ENCODE measurements around the gene WT1. TPM values are rescaled to one million over a fixed set of nuclear protein-coding genes. Genes with fewer than 3 reads are reported as not detected.

The WT1 gene
- total RNA-seq, 2 experiments from 2014 or later: not detected

- H3K27ac Mint-ChIP-seq: no peak overlapping the region
- H3K4me3 Mint-ChIP-seq: no peak overlapping the region
- CTCF ChIA-PET: no interaction called here
- no peak for TF ChIP-seq CTCF (IDR thresholded peaks at IDR 0.05)
- DNase-seq: no peak
- H3K4me1 Mint-ChIP-seq (ENCODE audit: low read depth): peaks cover 3% of the 10 kb centered on the region
- POLR2A ChIA-PET: no interaction called here
- intact Hi-C loops (cut with micrococcal nuclease): loop anchor here (10.0 kb wide), 1 partner anchor 101 kb away; no protein-coding TSS in a partner anchor
- H3K27me3 Mint-ChIP-seq: peaks cover 70% of the 10 kb centered on the region
- H3K36me3 Mint-ChIP-seq (ENCODE audit: low read depth): no peaks in the 10 kb centered on the region
- ATAC-seq: no peak
- H3K9me3 Mint-ChIP-seq: no peaks in the 10 kb centered on the region
Measured at GRCh38 chr11:32426192-32426591, 9.1 kb downstream of the WT1 start.

DNA sequence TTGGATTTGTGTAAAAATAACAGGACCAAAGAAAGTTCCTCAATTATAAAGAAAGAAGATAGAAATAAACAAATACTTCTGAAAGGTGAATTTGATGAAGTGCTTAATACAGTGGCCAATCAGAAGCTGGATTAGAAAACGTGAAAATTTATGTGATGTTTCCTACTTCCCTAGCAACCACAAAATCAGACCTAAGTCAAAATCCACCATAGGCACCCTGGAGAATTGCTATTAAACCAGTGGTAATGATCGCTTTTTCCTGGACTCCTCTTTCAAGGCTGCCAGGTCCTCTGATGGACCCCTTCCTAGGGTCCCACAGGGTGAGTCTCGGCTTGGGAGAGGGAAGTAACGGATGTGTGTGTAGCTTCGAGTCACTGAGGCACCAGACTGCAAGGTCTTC lies 9.6 kb downstream of the WT1 start:
- TF ChIP-seq CTCF (IDR thresholded peaks at IDR 0.05): no peak

DNA sequence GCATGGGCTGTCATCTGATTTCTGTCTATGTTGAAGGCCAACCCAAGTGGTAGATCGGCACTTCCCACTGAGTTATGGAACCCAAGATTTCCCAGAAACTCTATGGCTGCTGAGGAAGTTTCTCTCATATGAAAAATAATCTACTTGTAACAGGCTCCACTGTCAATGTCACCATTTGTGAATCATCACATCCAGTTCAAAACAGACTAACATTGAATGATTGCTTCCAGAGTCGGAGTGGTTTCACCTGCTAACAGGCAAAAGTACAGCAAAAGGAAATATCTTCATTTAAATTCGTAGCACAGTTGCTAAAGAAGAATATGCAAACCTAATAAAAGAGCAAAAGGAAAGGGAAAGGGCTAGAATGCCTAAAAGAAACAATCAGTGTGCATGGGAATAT lies 12.8 kb downstream of the WT1 start:
- intact Hi-C loops (cut with micrococcal nuclease): loop anchor here (10.0 kb wide), 1 partner anchor 98 kb away; no protein-coding TSS in a partner anchor
- POLR2A ChIA-PET: no interaction called here
- Mint-ChIP-seq H3K27me3 (peaks cover 37% of the 10 kb centered on the region), H3K27ac (no peak overlapping the region), H3K4me3 (no peak overlapping the region), H3K4me1 (ENCODE audit: low read depth) (peaks cover 10% of the 10 kb centered on the region), H3K36me3 (ENCODE audit: low read depth) (no peaks in the 10 kb centered on the region), H3K9me3 (no peaks in the 10 kb centered on the region)
- no peak for TF ChIP-seq CTCF (IDR thresholded peaks at IDR 0.05)
- no peak for ATAC-seq
- no peak for DNase-seq
- CTCF ChIA-PET: no interaction called here

More for the DNA sequence above, 9.6 kb downstream of the WT1 start:
- peaks cover 66% of the 10 kb centered on the region for H3K27me3 Mint-ChIP-seq
- H3K27ac Mint-ChIP-seq: no peak overlapping the region
- no peaks in the 10 kb centered on the region for H3K36me3 Mint-ChIP-seq (ENCODE audit: low read depth)
- DNase-seq (no peak), ATAC-seq (no peak)
- H3K9me3 Mint-ChIP-seq: no peaks in the 10 kb centered on the region
- ChIA-PET CTCF (no interaction called here), POLR2A (no interaction called here)
- intact Hi-C loops (cut with micrococcal nuclease): loop anchor here (10.0 kb wide), 1 partner anchor 101 kb away; no protein-coding TSS in a partner anchor
- no peak overlapping the region for H3K4me3 Mint-ChIP-seq
- peaks cover 7% of the 10 kb centered on the region for H3K4me1 Mint-ChIP-seq (ENCODE audit: low read depth)

- Mint-ChIP-seq H3K36me3 (ENCODE audit: low read depth) (no peaks in the 10 kb centered on the region), H3K4me1 (ENCODE audit: low read depth) (peaks cover 10% of the 10 kb centered on the region), H3K4me3 (no peak overlapping the region), H3K27me3 (peaks cover 35% of the 10 kb centered on the region), H3K9me3 (no peaks in the 10 kb centered on the region), H3K27ac (no peak overlapping the region)
- POLR2A ChIA-PET: interaction anchor here (1.1 kb wide), 1 partner anchor 74 kb away, joined by 3 read pairs; no protein-coding TSS in a partner anchor
- DNase-seq: no peak
- intact Hi-C loops (cut with micrococcal nuclease): loop anchor here (10.0 kb wide), 1 partner anchor 97 kb away; no protein-coding TSS in a partner anchor
- no peak for ATAC-seq
- TF ChIP-seq CTCF (IDR thresholded peaks at IDR 0.05): no peak
- CTCF ChIA-PET: interaction anchor here (1.1 kb wide), 1 partner anchor 99 kb away, joined by 4 read pairs; no protein-coding TSS in a partner anchor
Measured at GRCh38 chr11:32421992-32422391, 13.3 kb downstream of the WT1 start.

DNA sequence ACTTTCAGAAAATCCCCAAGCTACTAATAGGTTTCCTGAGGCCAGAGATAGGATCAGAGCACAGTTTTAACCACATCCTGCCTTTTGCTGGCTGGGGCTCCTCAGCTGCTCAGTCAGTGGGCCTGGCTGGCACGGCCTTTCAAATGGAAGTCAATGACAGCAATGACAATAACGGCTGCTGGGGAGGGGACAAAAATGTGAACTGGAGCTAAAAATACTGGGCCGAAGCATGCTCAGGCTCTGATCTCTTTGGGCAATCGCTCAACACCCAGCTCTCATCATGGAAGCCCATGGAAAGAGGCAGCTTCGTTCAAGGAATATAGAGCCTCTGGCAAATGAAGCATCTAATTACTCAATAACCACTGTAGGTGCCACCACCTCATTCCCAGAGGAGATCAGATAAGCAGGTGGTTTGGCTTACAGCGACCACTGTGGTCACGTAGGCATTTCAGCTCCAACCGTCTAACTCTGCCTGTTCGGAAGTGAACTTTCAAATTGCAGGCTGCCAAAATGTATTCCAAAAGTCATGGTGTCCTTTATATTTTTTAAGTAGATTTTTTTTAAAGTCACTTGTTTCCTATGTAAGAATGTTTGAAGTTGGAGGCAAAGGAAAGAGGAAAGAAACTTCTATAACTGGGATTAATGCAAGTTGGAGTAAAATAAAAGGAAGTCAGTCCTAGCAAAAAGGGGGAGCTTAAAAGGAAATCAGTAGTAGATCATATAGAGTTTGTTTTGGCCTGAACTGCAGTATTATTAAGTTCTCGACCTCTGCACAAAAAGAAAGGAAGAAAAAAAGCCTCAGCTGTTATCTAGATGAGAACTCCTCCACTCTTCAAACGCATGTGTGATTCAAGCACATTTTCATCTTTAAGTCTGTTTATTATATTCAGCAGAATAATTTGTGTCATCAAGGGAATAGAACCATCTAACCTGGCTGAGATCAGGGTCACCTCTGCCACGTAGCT lies 14.1 kb downstream of the WT1 start:
- peaks cover 30% of the 10 kb centered on the region for H3K27me3 Mint-ChIP-seq
- no peaks in the 10 kb centered on the region for H3K9me3 Mint-ChIP-seq
- ATAC-seq (peak; percentile 84), DNase-seq (peak; percentile 57)
- peaks cover 10% of the 10 kb centered on the region for H3K4me1 Mint-ChIP-seq (ENCODE audit: low read depth)
- TF ChIP-seq CTCF (IDR thresholded peaks at IDR 0.05): no peak
- intact Hi-C loops (cut with micrococcal nuclease): loop anchor here (10.0 kb wide), 1 partner anchor 96 kb away; no protein-coding TSS in a partner anchor
- H3K36me3 Mint-ChIP-seq (ENCODE audit: low read depth): no peaks in the 10 kb centered on the region
- H3K27ac Mint-ChIP-seq: no peak overlapping the region
- CTCF ChIA-PET: interaction anchor here (1.1 to 1.4 kb wide), 3 partner anchors 9 to 98 kb away, joined by 3 to 4 read pairs (median 3); no protein-coding TSS in a partner anchor
- H3K4me3 Mint-ChIP-seq: no peak overlapping the region
- POLR2A ChIA-PET: interaction anchor here (0.6 to 1.1 kb wide), 2 partner anchors 17 to 73 kb away, joined by 3 read pairs; no protein-coding TSS in a partner anchor

Measured in activated CD8-positive, alpha-beta T cell treated with anti-CD3 and anti-CD28 coated beads for 36 hours (primary cell).